Measurements from ENCODE around the gene ACD. TPM values are rescaled to one million over a fixed set of nuclear protein-coding genes. Genes with fewer than 3 reads are reported as not detected.

ACD gene
- polyA plus RNA-seq, 1 experiment, result 11.4 TPM

- no peak overlapping the region for H3K27ac ChIP-seq (ENCODE audit: low read depth, low read length)
- H3K9me3 ChIP-seq (ENCODE audit: control insufficient read depth, insufficient read depth, low read length), result no peaks in the 10 kb centered on the region; the same call in 1 of the 2 replicates
- DNase-seq (ENCODE audit: low read depth, low spot score), result no peak
- no peak for TF ChIP-seq CTCF (IDR thresholded peaks at IDR 0.05; ENCODE audit: low read depth, low read length)
- no peak overlapping the region for H3K4me3 ChIP-seq (ENCODE audit: low read depth, low read length)
- peaks cover 50% of the 10 kb centered on the region for H3K27me3 ChIP-seq (ENCODE audit: control insufficient read depth, insufficient read depth, low read length)
- ChIA-PET POLR2A (interaction anchor here (3.4 kb wide), 1 partner anchor 9 kb away, joined by 12 read pairs; the partner anchor contains the start of gene ACD), CTCF (interaction anchor here (1.1 to 10.2 kb wide), 2 partner anchors 104 to 130 kb away, joined by 3 to 75 read pairs; no protein-coding TSS in a partner anchor)
Observed at GRCh38 chr16:67651039-67651438, 9.0 kb downstream of the ACD start.

GRCh38 chr16:67650023-67650422 is 10.0 kb downstream of the ACD start:
- DNase-seq (ENCODE audit: low read depth, low spot score), result no peak
- Histone ChIP-seq H3K27me3 (ENCODE audit: control insufficient read depth, insufficient read depth, low read length) (peaks cover 60% of the 10 kb centered on the region), H3K27ac (ENCODE audit: low read depth, low read length) (no peak overlapping the region), H3K9me3 (ENCODE audit: control insufficient read depth, insufficient read depth, low read length) (no peaks in the 10 kb centered on the region; the same call in 1 of the 2 replicates), H3K4me3 (ENCODE audit: low read depth, low read length) (no peak overlapping the region)
- POLR2A ChIA-PET, result interaction anchor here (3.4 kb wide), 1 partner anchor 10 kb away, joined by 12 read pairs; the partner anchor contains the start of gene ACD
- CTCF ChIA-PET, result interaction anchor here (1.0 to 10.2 kb wide), 3 partner anchors 10 to 129 kb away, joined by 3 to 75 read pairs (median 4); partner anchors contain the start of gene ACD
- TF ChIP-seq CTCF (IDR thresholded peaks at IDR 0.05; ENCODE audit: low read depth, low read length), result no peak

- ChIA-PET CTCF (interaction anchor here (1.0 to 10.2 kb wide), 2 partner anchors 11 to 128 kb away, joined by 4 to 75 read pairs; partner anchors contain the start of gene ACD), POLR2A (interaction anchor here (3.4 kb wide), 1 partner anchor 10 kb away, joined by 12 read pairs; the partner anchor contains the start of gene ACD)
- Histone ChIP-seq H3K27me3 (ENCODE audit: control insufficient read depth, insufficient read depth, low read length) (peaks cover 60% of the 10 kb centered on the region), H3K4me3 (ENCODE audit: low read depth, low read length) (no peak overlapping the region), H3K27ac (ENCODE audit: low read depth, low read length) (no peak overlapping the region), H3K9me3 (ENCODE audit: control insufficient read depth, insufficient read depth, low read length) (no peaks in the 10 kb centered on the region; the same call in 1 of the 2 replicates)
- no peak for TF ChIP-seq CTCF (IDR thresholded peaks at IDR 0.05; ENCODE audit: low read depth, low read length)
- DNase-seq (ENCODE audit: low read depth, low spot score), result no peak
Observed at GRCh38 chr16:67649494-67649931, 10.5 kb downstream of the ACD start.

- Histone ChIP-seq H3K27ac (ENCODE audit: low read depth, low read length) (no peak overlapping the region), H3K27me3 (ENCODE audit: control insufficient read depth, insufficient read depth, low read length) (peaks cover 62% of the 10 kb centered on the region), H3K9me3 (ENCODE audit: control insufficient read depth, insufficient read depth, low read length) (no peaks in the 10 kb centered on the region; the same call in 1 of the 2 replicates), H3K4me3 (ENCODE audit: low read depth, low read length) (no peak overlapping the region)
- POLR2A ChIA-PET, result interaction anchor here (3.4 kb wide), 1 partner anchor 11 kb away, joined by 12 read pairs; the partner anchor contains the start of gene ACD
- DNase-seq (ENCODE audit: low read depth, low spot score), result no peak
- CTCF ChIA-PET, result interaction anchor here (1.0 to 10.2 kb wide), 3 partner anchors 11 to 127 kb away, joined by 4 to 75 read pairs (median 5); partner anchors contain the start of gene ACD
- TF ChIP-seq CTCF (IDR thresholded peaks at IDR 0.05; ENCODE audit: low read depth, low read length), result no peak
Observed at GRCh38 chr16:67648764-67649407, 11.2 kb downstream of the ACD start.

Measured in AG04450 (cell line).